Keratinocyte (primary cell): ENCODE data around the gene ADAMTS16. TPM values are rescaled to one million over a fixed set of nuclear protein-coding genes. Genes with fewer than 3 reads are reported as not detected.

Experiments
- DNase-seq: peaks from one replicate; pipeline ENCODE4 v3.0.0-alpha.2; 2011; ENCODE audit warnings: low read depth, missing footprints, low spot score
- FAIRE-seq: peaks from 2 replicates; lab custom pipeline; 2011; peaks lifted over from hg19 to GRCh38; lab: Jason Lieb, UNC
- H2AFZ ChIP-seq: 2 replicates; pipeline ENCODE4 v1.6.0; 2012; ENCODE audit warnings: low read length, control low read depth, inconsistent platforms; ENCODE audit not compliant: control insufficient read depth
- H3K27ac ChIP-seq: 2 replicates; pipeline ENCODE4 v1.5.1; 2011; ENCODE audit warnings: low read length; ENCODE audit not compliant: control insufficient read depth, insufficient read depth
- H3K27me3 ChIP-seq: 3 replicates; pipeline ENCODE4 v1.6.0; 2011; ENCODE audit warnings: low read length; ENCODE audit not compliant: control insufficient read depth, insufficient read depth; ENCODE audit errors: extremely low read depth
- H3K36me3 ChIP-seq, 2 experiments: 2 replicates in 1 of 2; 3 replicates in 1 of 2; pipeline ENCODE4 v1.5.1; 2011; ENCODE audit warnings: low read length in 2 of 2, mild to moderate bottlenecking in 1 of 2; ENCODE audit not compliant: control insufficient read depth in 2 of 2, insufficient read depth in 2 of 2; ENCODE audit errors: extremely low read depth in 1 of 2
- H3K4me1 ChIP-seq: 3 replicates; pipeline ENCODE4 v1.5.1; 2011; ENCODE audit warnings: low read length; ENCODE audit not compliant: control insufficient read depth, insufficient read depth; ENCODE audit errors: extremely low read depth
- H3K4me2 ChIP-seq: 3 replicates; pipeline ENCODE4 v1.6.0; 2011; ENCODE audit warnings: low read depth, low read length; ENCODE audit not compliant: control insufficient read depth, insufficient read depth; ENCODE audit errors: extremely low read depth
- H3K4me3 ChIP-seq, 3 experiments: fragments of 200-600 bp in 1 of 3; sonication (generic) in 1 of 3; 2 replicates in 2 of 3; 3 replicates in 1 of 3; pipeline ENCODE4 v1.5.1; 2011 to 2016; ENCODE audit warnings: low read length in 3 of 3, mild to moderate bottlenecking in 3 of 3, control low read depth in 2 of 3, inconsistent platforms in 1 of 3, low read depth in 1 of 3, mixed read lengths in 1 of 3, mixed run types in 1 of 3, moderate library complexity in 1 of 3; ENCODE audit not compliant: control insufficient read depth in 2 of 3, insufficient read depth in 2 of 3; ENCODE audit errors: extremely low read depth in 1 of 3
- H3K79me2 ChIP-seq: 2 replicates; pipeline ENCODE4 v1.6.0; 2012; ENCODE audit warnings: low read length; ENCODE audit not compliant: control insufficient read depth, insufficient read depth
- H3K9ac ChIP-seq: 3 replicates; pipeline ENCODE4 v1.6.0; 2011; ENCODE audit warnings: low read length; ENCODE audit not compliant: control insufficient read depth, insufficient read depth; ENCODE audit errors: extremely low read depth
- H3K9me1 ChIP-seq: 3 replicates; pipeline ENCODE4 v1.6.0; 2011; ENCODE audit warnings: low read length; ENCODE audit not compliant: control insufficient read depth, insufficient read depth; ENCODE audit errors: extremely low read depth
- H3K9me3 ChIP-seq: 2 replicates; pipeline ENCODE4 v1.5.1; 2012; ENCODE audit warnings: low read depth, low read length; ENCODE audit not compliant: control insufficient read depth
- H4K20me1 ChIP-seq: 3 replicates; pipeline ENCODE4 v1.6.0; 2011; ENCODE audit warnings: low read length; ENCODE audit not compliant: control insufficient read depth, insufficient read depth; ENCODE audit errors: extremely low read depth
- EZH2 ChIP-seq: IDR thresholded peaks from one replicate; pipeline ENCODE4 v1.6.1; 2012; ENCODE audit warnings: inconsistent platforms, mild to moderate bottlenecking, low read length, moderate library complexity
- dilution Hi-C: fragments of 300-500 bp; cut with MboI; formaldehyde crosslinking; loops from one replicate; pipeline ENCODE4 v1.7.0; 2020; ENCODE audit warnings: low sequenced_read_pairs; ENCODE audit not compliant: extremely low pct_ligation_motif_present
- polyA plus RNA-seq, 5 experiments: library from polyadenylated mRNA; depleted of rRNA in 3 of 5; stranded (reverse) in 3 of 5; stranded (forward) in 1 of 5; unstranded in 1 of 5; fragments of >200 nt; gene quantifications; 1 replicate in 1 of 5; 2 replicates in 3 of 5; 3 replicates in 1 of 5; pipeline versions ENCODE4 v1.2.1 to v1.2.3, GENCODE V29; 2011 to 2012; ENCODE audit warnings: missing spikeins in 2 of 5, low read depth in 1 of 5, low replicate concordance in 1 of 5
- TF ChIP-seq, protein P1 (sequence below), 3 experiments: IDR thresholded peaks in 1 of 3; conservative IDR thresholded peaks in 1 of 3; optimal IDR thresholded peaks in 1 of 3; 2 replicates in 2 of 3; 3 replicates in 1 of 3; pipeline versions ENCODE3 to v1.5.1; 2011; ENCODE audit warnings: low read length in 3 of 3, mild to moderate bottlenecking in 3 of 3, moderate library complexity in 2 of 3, control low read depth in 1 of 3, inconsistent platforms in 1 of 3; ENCODE audit not compliant: insufficient read depth in 2 of 3; ENCODE audit errors: extremely low read depth in 1 of 3

ADAMTS16 gene
- polyA plus RNA-seq, 1 donor (not counting 4 experiments of a cell fraction or from before 2014, with no cell fraction given): not detected

DNA sequence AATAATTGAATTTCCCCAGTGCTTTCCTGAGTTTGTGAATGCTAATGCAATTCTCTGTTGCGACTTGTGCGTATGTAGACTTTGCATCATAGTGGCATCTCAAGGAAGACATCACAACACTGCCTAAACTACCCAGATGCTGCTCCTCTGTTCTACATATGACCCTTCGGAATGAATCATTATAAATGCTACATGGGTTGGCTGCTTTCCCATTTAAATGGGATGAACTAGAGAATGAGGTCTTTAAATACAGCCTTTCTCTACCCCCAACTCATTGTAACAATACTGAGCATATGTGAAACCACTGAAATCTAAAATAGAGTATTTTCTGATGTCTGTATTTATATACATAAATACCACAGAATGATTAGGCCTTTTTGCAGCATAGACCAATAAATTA lies 145.8 kb downstream of the ADAMTS16 start:
- H3K9me3 ChIP-seq: no peaks in the 10 kb centered on the region
- H2AFZ ChIP-seq: no peak overlapping the region
- no peaks in the 10 kb centered on the region for H3K27me3 ChIP-seq
- no peak overlapping the region for H3K27ac ChIP-seq
- FAIRE-seq (peak; percentile 36), DNase-seq (no peak)
- no peaks in the 10 kb centered on the region for H3K36me3 ChIP-seq
- no peak overlapping the region for H3K4me2 ChIP-seq
- no peak overlapping the region for H3K4me3 ChIP-seq
- TF ChIP-seq, protein P1, sequence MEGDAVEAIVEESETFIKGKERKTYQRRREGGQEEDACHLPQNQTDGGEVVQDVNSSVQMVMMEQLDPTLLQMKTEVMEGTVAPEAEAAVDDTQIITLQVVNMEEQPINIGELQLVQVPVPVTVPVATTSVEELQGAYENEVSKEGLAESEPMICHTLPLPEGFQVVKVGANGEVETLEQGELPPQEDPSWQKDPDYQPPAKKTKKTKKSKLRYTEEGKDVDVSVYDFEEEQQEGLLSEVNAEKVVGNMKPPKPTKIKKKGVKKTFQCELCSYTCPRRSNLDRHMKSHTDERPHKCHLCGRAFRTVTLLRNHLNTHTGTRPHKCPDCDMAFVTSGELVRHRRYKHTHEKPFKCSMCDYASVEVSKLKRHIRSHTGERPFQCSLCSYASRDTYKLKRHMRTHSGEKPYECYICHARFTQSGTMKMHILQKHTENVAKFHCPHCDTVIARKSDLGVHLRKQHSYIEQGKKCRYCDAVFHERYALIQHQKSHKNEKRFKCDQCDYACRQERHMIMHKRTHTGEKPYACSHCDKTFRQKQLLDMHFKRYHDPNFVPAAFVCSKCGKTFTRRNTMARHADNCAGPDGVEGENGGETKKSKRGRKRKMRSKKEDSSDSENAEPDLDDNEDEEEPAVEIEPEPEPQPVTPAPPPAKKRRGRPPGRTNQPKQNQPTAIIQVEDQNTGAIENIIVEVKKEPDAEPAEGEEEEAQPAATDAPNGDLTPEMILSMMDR (optimal IDR thresholded peaks at IDR 0.05 in 1 of 3, IDR thresholded peaks at IDR 0.05 in 1 of 3, conservative IDR thresholded peaks at IDR 0.05 in 1 of 3; ENCODE audit: extremely low read depth in 1 of 3, insufficient read depth in 2 of 3, low read length in 3 of 3): no peak
- TF ChIP-seq EZH2: no peak
- H3K79me2 ChIP-seq: no peaks in the 10 kb centered on the region
- H3K4me1 ChIP-seq: peaks cover 3% of the 10 kb centered on the region
- no peak overlapping the region for H3K9ac ChIP-seq
- H3K9me1 ChIP-seq: no peaks in the 10 kb centered on the region
- dilution Hi-C loops: no loop called here
- H4K20me1 ChIP-seq: no peaks in the 10 kb centered on the region

DNA sequence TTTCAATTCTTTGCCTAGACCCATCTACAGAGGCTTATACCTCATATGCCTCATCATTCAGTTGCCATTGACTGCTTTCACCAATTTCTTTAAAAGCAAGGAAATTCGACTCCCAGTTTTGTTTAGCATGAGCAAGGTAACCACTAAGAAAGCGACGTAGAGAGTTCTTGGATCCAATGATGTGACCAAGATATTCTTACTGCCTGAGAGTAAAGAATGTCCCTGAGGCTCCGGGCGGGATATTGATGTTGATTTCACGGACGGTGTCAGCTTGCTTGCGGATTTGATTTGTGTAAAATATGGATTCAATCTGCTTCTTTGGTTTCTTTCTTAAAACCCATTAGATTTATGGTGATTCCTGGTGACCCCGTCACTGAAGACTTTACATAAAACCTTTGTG lies 147.3 kb downstream of the ADAMTS16 start:
- dilution Hi-C loops: no loop called here
- Histone ChIP-seq H3K9ac (no peak overlapping the region), H3K4me2 (no peak overlapping the region), H3K9me3 (no peaks in the 10 kb centered on the region), H2AFZ (no peak overlapping the region), H4K20me1 (no peaks in the 10 kb centered on the region), H3K27me3 (no peaks in the 10 kb centered on the region), H3K4me3 (no peak overlapping the region), H3K36me3 (no peaks in the 10 kb centered on the region), H3K4me1 (peaks cover 7% of the 10 kb centered on the region), H3K27ac (peak overlapping the region; percentile 42), H3K9me1 (no peaks in the 10 kb centered on the region), H3K79me2 (no peaks in the 10 kb centered on the region)
- FAIRE-seq: no peak
- no peak for DNase-seq
- TF ChIP-seq EZH2: no peak
- TF ChIP-seq, protein P1 (optimal IDR thresholded peaks at IDR 0.05 in 1 of 3, IDR thresholded peaks at IDR 0.05 in 1 of 3, conservative IDR thresholded peaks at IDR 0.05 in 1 of 3; ENCODE audit: extremely low read depth in 1 of 3, insufficient read depth in 2 of 3, low read length in 3 of 3): no peak
